ENCODE results near the gene IGFBP6.
A peak's percentile ranks its signal among the peaks of the same experiment; 100 is the strongest.

Gene IGFBP6

DNA sequence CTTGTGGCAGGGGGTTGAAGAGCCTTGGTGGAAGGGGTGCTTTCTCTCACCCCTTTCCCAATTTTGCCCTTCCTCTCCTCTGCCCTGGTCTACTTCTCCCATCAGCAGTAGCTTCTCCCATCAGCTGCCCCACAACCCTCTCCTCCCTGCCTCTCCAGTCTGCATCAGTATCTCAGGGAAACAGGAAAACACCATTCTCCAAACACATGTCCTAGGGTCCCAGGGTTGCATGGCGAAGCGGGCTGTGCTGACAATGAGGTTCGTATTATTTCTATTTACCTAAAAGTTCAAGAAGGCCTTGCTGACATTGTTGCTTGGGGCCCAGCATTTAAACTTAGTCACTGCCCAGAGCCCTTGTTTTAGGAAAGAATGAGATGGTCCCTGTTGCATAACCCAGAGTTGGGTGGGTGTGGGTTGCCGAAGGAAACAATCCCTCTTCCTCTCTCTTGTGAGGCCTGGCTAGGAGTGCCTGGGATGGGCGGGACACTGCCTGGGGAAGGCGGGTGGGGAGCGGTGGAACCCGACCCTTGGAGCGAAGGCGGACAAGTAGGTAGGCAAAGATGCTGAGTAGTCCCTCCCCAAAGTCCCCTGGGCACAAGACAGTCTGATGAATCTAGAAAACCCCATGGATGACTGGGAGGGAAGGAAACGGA is 1.3 kb upstream of the IGFBP6 start:
- H3K9me3 Mint-ChIP-seq, result no peaks in the 10 kb centered on the region
- no peak overlapping the region for H3K27ac Mint-ChIP-seq
- H3K4me1 Mint-ChIP-seq, result peaks cover 46% of the 10 kb centered on the region
- TF ChIP-seq CTCF (IDR thresholded peaks at IDR 0.05), result no peak
- peak overlapping the region; percentile 87 for H3K4me3 Mint-ChIP-seq
- peaks cover 53% of the 10 kb centered on the region for H3K27me3 Mint-ChIP-seq (ENCODE audit: low read depth, poor library complexity)
- peak; percentile 38 for DNase-seq
- no peaks in the 10 kb centered on the region for H3K36me3 Mint-ChIP-seq (ENCODE audit: low read depth)

GRCh38 chr12:53096759-53097158 is 708 bp upstream of the IGFBP6 start:
- no peaks in the 10 kb centered on the region for H3K9me3 Mint-ChIP-seq
- H3K27me3 Mint-ChIP-seq (ENCODE audit: low read depth, poor library complexity), result peaks cover 53% of the 10 kb centered on the region
- H3K4me1 Mint-ChIP-seq, result peaks cover 48% of the 10 kb centered on the region
- H3K27ac Mint-ChIP-seq, result no peak overlapping the region
- no peak for DNase-seq
- H3K36me3 Mint-ChIP-seq (ENCODE audit: low read depth), result no peaks in the 10 kb centered on the region
- TF ChIP-seq CTCF (IDR thresholded peaks at IDR 0.05), result no peak
- H3K4me3 Mint-ChIP-seq, result peak overlapping the region; percentile 87

DNA sequence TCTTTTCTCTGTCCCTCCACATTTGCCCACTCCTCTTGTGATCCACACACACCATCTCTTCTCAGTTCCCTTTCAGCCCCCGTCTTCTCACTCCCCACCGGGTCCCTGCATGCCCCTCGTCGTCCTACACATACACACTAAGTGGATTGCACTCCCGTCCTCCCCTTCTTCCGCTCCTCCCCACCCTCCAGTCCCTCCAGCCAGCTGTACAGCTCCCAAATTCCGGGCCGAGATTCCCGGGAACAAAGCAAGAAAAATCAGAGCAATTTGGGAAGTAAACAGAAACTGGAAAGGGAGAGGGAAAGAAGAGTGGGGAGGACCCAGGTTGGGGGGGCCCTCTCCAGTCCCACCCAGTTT is 282 bp upstream of the IGFBP6 start:
- Mint-ChIP-seq H3K4me3 (peak overlapping the region; percentile 87), H3K9me3 (no peaks in the 10 kb centered on the region), H3K4me1 (peaks cover 51% of the 10 kb centered on the region), H3K36me3 (ENCODE audit: low read depth) (no peaks in the 10 kb centered on the region), H3K27me3 (ENCODE audit: low read depth, poor library complexity) (peaks cover 53% of the 10 kb centered on the region), H3K27ac (no peak overlapping the region)
- TF ChIP-seq CTCF (IDR thresholded peaks at IDR 0.05), result no peak
- no peak for DNase-seq

DNA sequence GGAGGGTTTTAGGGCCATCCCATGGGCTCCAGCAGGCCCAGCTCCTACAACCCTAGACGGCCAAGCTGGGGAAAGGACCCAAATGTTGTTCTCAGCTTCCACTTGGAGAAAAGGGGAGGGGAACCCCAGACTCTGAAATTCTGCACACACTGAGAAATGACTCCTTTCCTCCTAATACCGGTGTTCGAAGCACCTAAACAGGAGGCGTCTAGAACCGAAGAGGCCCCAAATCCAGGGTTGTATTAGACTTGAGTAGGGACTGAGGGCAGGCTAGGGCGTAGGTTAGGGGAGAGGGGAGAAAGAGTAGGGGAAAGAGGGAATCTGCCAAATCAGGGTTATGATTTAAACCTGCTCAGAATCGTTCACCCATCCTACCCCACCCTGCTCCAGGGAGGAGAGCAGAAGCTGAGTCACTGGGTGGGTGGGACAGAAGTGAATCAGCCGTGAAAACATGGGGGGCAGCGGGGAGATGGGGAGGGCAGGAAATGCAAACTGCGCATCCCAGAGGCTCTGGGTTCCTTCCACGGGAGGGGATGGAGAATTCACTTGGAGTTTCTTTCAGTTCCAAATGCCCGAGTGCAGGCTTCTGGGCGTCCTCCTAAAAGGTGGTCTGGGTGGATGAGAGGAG is 1.0 kb downstream of the IGFBP6 start:
- Mint-ChIP-seq H3K9me3 (no peaks in the 10 kb centered on the region), H3K36me3 (ENCODE audit: low read depth) (no peaks in the 10 kb centered on the region), H3K27me3 (ENCODE audit: low read depth, poor library complexity) (peaks cover 48% of the 10 kb centered on the region), H3K4me3 (peak overlapping the region; percentile 86), H3K27ac (no peak overlapping the region), H3K4me1 (peaks cover 64% of the 10 kb centered on the region)
- no peak for TF ChIP-seq CTCF (IDR thresholded peaks at IDR 0.05)
- no peak for DNase-seq

- peak; percentile 90 for DNase-seq
- H3K9me3 Mint-ChIP-seq, result no peaks in the 10 kb centered on the region
- no peak overlapping the region for H3K27ac Mint-ChIP-seq
- H3K36me3 Mint-ChIP-seq (ENCODE audit: low read depth), result no peaks in the 10 kb centered on the region
- peaks cover 43% of the 10 kb centered on the region for H3K27me3 Mint-ChIP-seq (ENCODE audit: low read depth, poor library complexity)
- H3K4me3 Mint-ChIP-seq, result peak overlapping the region; percentile 86
- TF ChIP-seq CTCF (IDR thresholded peaks at IDR 0.05), result peak; percentile 98
- peaks cover 64% of the 10 kb centered on the region for H3K4me1 Mint-ChIP-seq
Measured at GRCh38 chr12:53099071-53099882, 1.8 kb downstream of the IGFBP6 start.
